ENCODE data around the gene TTC23. TPM values are rescaled to one million over a fixed set of nuclear protein-coding genes. Genes with fewer than 3 reads are reported as not detected.

The TTC23 gene
- total and polyA plus RNA-seq, 2 donors (not counting 3 experiments of a cell fraction or from before 2014, with no cell fraction given), result 4.1 to 27.3 TPM

DNA sequence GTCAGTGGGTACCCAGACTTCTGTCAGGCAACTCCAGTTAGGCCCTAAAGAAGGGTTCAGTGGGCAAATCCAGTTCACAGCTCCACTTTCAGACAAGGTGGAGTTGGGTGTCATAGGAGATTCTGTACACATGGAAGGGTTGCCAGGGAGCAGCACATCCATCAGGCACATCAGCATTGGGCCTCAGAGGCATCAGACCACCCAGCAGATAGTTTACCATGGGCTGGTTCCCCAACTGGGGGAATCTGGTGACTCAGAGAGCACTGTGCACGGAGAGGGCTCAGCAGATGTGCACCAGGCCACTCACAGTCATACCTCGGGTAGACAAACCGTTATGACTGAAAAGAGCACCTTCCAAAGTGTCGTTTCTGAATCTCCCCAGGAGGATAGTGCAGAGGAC lies 117.3 kb downstream of the TTC23 start:
- H2AFZ ChIP-seq (ENCODE audit: low read depth, low read length), result no peak overlapping the region
- no peaks in the 10 kb centered on the region for H3K36me3 ChIP-seq (ENCODE audit: control insufficient read depth in 2 of 2, extremely low read depth in 1 of 2, insufficient read depth in 2 of 2, low read length in 2 of 2)
- POLR2A ChIA-PET, result no interaction called here
- H3K27me3 ChIP-seq (ENCODE audit: control insufficient read depth in 2 of 2, insufficient read depth in 2 of 2, low read length in 2 of 2), result no peaks in the 10 kb centered on the region
- no peak overlapping the region for H3K9ac ChIP-seq (replicated peaks; ENCODE audit: extremely low read depth, insufficient read depth, low read length)
- no peak overlapping the region for H3K4me2 ChIP-seq (ENCODE audit: insufficient read depth, low read length)
- no peaks in the 10 kb centered on the region for H3K79me2 ChIP-seq (ENCODE audit: control insufficient read depth, insufficient read depth, low read length)
- H3K4me3 ChIP-seq (replicated peaks in 1 of 3; ENCODE audit: insufficient read depth in 1 of 3, low read depth in 1 of 3, low read length in 3 of 3), result no peak overlapping the region
- DNase-seq (ENCODE audit: low read depth, low spot score), result no peak
- H4K20me1 ChIP-seq (replicated peaks; ENCODE audit: control insufficient read depth, extremely low read depth, insufficient read depth, low read length), result no peaks in the 10 kb centered on the region
- H3K27ac ChIP-seq (ENCODE audit: insufficient read depth, low read depth, low read length), result no peak overlapping the region
- no TSS peak for BruUV-seq (replicated peaks)
- peaks cover 28% of the 10 kb centered on the region for H3K4me1 ChIP-seq (ENCODE audit: control insufficient read depth, extremely low read depth, insufficient read depth, low read length)
- TF ChIP-seq, protein P1, sequence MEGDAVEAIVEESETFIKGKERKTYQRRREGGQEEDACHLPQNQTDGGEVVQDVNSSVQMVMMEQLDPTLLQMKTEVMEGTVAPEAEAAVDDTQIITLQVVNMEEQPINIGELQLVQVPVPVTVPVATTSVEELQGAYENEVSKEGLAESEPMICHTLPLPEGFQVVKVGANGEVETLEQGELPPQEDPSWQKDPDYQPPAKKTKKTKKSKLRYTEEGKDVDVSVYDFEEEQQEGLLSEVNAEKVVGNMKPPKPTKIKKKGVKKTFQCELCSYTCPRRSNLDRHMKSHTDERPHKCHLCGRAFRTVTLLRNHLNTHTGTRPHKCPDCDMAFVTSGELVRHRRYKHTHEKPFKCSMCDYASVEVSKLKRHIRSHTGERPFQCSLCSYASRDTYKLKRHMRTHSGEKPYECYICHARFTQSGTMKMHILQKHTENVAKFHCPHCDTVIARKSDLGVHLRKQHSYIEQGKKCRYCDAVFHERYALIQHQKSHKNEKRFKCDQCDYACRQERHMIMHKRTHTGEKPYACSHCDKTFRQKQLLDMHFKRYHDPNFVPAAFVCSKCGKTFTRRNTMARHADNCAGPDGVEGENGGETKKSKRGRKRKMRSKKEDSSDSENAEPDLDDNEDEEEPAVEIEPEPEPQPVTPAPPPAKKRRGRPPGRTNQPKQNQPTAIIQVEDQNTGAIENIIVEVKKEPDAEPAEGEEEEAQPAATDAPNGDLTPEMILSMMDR (IDR thresholded peaks at IDR 0.05; ENCODE audit: extremely low read depth in 1 of 2, insufficient read depth in 1 of 2, low read depth in 1 of 2, low read length in 2 of 2), result no peak
- TF ChIP-seq MYC (IDR thresholded peaks at IDR 0.05; ENCODE audit: low read depth, low read length), result no peak
- no peaks in the 10 kb centered on the region for H3K9me1 ChIP-seq (replicated peaks; ENCODE audit: control insufficient read depth, extremely low read depth, insufficient read depth, low read length)
- CTCF ChIA-PET, result interaction anchor here (2.0 kb wide), 1 partner anchor 31 kb away, joined by 6 read pairs; no protein-coding TSS in a partner anchor
- intact Hi-C loops (cut with micrococcal nuclease), result no loop called here
- no peak for FAIRE-seq
- no peaks in the 10 kb centered on the region for H3K9me3 ChIP-seq (replicated peaks; ENCODE audit: control insufficient read depth, insufficient read depth, low read length)
- dilution Hi-C loops (cut with MboI; ENCODE audit: extremely low pct_ligation_motif_present, low sequenced_read_pairs), result no loop called here

DNA sequence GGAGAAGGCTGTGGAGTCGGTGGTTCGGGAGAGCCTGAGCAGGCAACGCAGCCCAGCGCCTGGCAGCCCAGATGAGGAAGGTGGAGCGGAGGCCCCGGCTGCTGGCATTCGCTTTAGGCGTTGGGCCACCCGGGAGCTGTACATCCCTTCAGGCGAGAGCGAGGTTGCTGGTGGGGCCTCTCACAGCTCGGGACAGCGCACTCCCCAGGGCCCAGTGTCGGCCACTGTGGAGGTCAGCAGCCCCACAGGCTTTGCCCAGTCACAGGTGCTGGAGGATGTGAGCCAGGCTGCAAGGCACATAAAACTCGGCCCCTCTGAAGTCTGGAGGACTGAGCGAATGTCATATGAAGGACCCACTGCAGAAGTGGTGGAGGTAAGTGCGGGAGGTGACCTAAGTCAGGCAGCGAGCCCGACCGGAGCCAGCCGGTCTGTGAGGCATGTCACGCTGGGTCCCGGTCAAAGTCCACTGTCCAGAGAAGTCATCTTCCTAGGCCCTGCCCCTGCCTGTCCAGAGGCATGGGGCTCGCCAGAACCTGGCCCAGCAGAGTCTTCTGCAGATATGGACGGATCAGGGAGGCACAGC lies 117.8 kb downstream of the TTC23 start:
- ChIA-PET POLR2A (no interaction called here), CTCF (interaction anchor here (2.0 kb wide), 1 partner anchor 31 kb away, joined by 6 read pairs; no protein-coding TSS in a partner anchor)
- no TSS peak for BruUV-seq (replicated peaks)
- dilution Hi-C loops (cut with MboI; ENCODE audit: extremely low pct_ligation_motif_present, low sequenced_read_pairs) (no loop called here), intact Hi-C loops (cut with micrococcal nuclease) (no loop called here)
- Histone ChIP-seq H3K9me1 (replicated peaks; ENCODE audit: control insufficient read depth, extremely low read depth, insufficient read depth, low read length) (no peaks in the 10 kb centered on the region), H4K20me1 (replicated peaks; ENCODE audit: control insufficient read depth, extremely low read depth, insufficient read depth, low read length) (no peaks in the 10 kb centered on the region), H3K4me2 (ENCODE audit: insufficient read depth, low read length) (no peak overlapping the region), H3K27ac (ENCODE audit: insufficient read depth, low read depth, low read length) (no peak overlapping the region), H3K79me2 (ENCODE audit: control insufficient read depth, insufficient read depth, low read length) (no peaks in the 10 kb centered on the region), H3K36me3 (ENCODE audit: control insufficient read depth in 2 of 2, extremely low read depth in 1 of 2, insufficient read depth in 2 of 2, low read length in 2 of 2) (no peaks in the 10 kb centered on the region), H3K9me3 (replicated peaks; ENCODE audit: control insufficient read depth, insufficient read depth, low read length) (no peaks in the 10 kb centered on the region), H3K27me3 (ENCODE audit: control insufficient read depth in 2 of 2, insufficient read depth in 2 of 2, low read length in 2 of 2) (no peaks in the 10 kb centered on the region), H3K4me1 (ENCODE audit: control insufficient read depth, extremely low read depth, insufficient read depth, low read length) (peaks cover 28% of the 10 kb centered on the region), H3K9ac (replicated peaks; ENCODE audit: extremely low read depth, insufficient read depth, low read length) (no peak overlapping the region), H2AFZ (ENCODE audit: low read depth, low read length) (no peak overlapping the region), H3K4me3 (replicated peaks in 1 of 3; ENCODE audit: insufficient read depth in 1 of 3, low read depth in 1 of 3, low read length in 3 of 3) (no peak overlapping the region)
- DNase-seq (ENCODE audit: low read depth, low spot score) (no peak), FAIRE-seq (no peak)
- TF ChIP-seq JUN (IDR thresholded peaks at IDR 0.05; ENCODE audit: borderline replicate concordance, insufficient read depth, insufficient read length, low read depth) (no peak), MYC (IDR thresholded peaks at IDR 0.05; ENCODE audit: low read depth, low read length) (no peak), POLR2AphosphoS5 (IDR thresholded peaks at IDR 0.05; ENCODE audit: insufficient read depth, low read depth, low read length) (no peak), EZH2 (IDR thresholded peaks at IDR 0.05; ENCODE audit: borderline replicate concordance, low read depth, low read length, severe bottlenecking) (no peak)
- TF ChIP-seq, protein P1 (IDR thresholded peaks at IDR 0.05; ENCODE audit: extremely low read depth in 1 of 2, insufficient read depth in 1 of 2, low read depth in 1 of 2, low read length in 2 of 2), result no peak
- TF ChIP-seq, protein P2, sequence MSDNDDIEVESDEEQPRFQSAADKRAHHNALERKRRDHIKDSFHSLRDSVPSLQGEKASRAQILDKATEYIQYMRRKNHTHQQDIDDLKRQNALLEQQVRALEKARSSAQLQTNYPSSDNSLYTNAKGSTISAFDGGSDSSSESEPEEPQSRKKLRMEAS (IDR thresholded peaks at IDR 0.05; ENCODE audit: insufficient read depth, insufficient read length), result no peak

Measured in endothelial cell of umbilical vein (primary cell).